H1 (cell line): ENCODE measurements around the gene OSBPL3.
A peak's percentile ranks its signal among the peaks of the same experiment; 100 is the strongest.

Source experiments
- ATF2 ChIP-seq: IDR thresholded peaks from 2 replicates; pipeline ENCODE4 v1.6.1; 2012; ENCODE audit warnings: low read length, inconsistent platforms
- CHD2 ChIP-seq: IDR thresholded peaks from 2 replicates; pipeline ENCODE4 v1.6.1; 2012; ENCODE audit warnings: low read length, improper control_type of control experiment
- CTCF ChIP-seq, 3 experiments: IDR thresholded peaks; 1 replicate in 2 of 3; 2 replicates in 1 of 3; pipeline versions ENCODE4 v1.5.1 to v1.6.1; 2011; ENCODE audit warnings: low read length in 3 of 3, mild to moderate bottlenecking in 3 of 3, inconsistent platforms in 2 of 3, low read depth in 1 of 3, moderate library complexity in 1 of 3; ENCODE audit not compliant: insufficient read depth in 1 of 3; ENCODE audit errors: control extremely low read depth in 1 of 3
- E2F6 ChIP-seq: IDR thresholded peaks from 2 replicates; pipeline ENCODE4 v1.6.1; 2012; ENCODE audit warnings: inconsistent platforms
- FOSL1 ChIP-seq: IDR thresholded peaks from 2 replicates; pipeline ENCODE4 v1.6.1; 2011; ENCODE audit warnings: mild to moderate bottlenecking, low read depth, low read length, moderate library complexity; ENCODE audit not compliant: insufficient read depth
- POLR2A ChIP-seq, 2 experiments: IDR thresholded peaks; 1 replicate in 1 of 2; 2 replicates in 1 of 2; pipeline ENCODE4 v1.6.1; 2011; ENCODE audit warnings: low read depth in 2 of 2, low read length in 2 of 2, mild to moderate bottlenecking in 2 of 2; ENCODE audit errors: control extremely low read depth in 1 of 2
- POLR2AphosphoS5 ChIP-seq: IDR thresholded peaks from 2 replicates; pipeline ENCODE4 v1.6.1; 2011; ENCODE audit warnings: low read depth, low read length
- RBBP5 ChIP-seq: IDR thresholded peaks from 2 replicates; pipeline ENCODE4 v1.7.1; 2012; ENCODE audit warnings: low read depth, mild to moderate bottlenecking, inconsistent platforms, low read length, moderate library complexity, borderline replicate concordance
- RXRA ChIP-seq: IDR thresholded peaks from 2 replicates; pipeline ENCODE4 v1.6.1; 2011; ENCODE audit warnings: low read depth, mild to moderate bottlenecking, low read length, moderate library complexity; ENCODE audit not compliant: insufficient read depth
- SP2 ChIP-seq: IDR thresholded peaks from 2 replicates; pipeline ENCODE4 v1.6.1; 2012; ENCODE audit warnings: mild to moderate bottlenecking, low read length, inconsistent platforms
- SRF ChIP-seq: IDR thresholded peaks from 2 replicates; pipeline ENCODE4 v1.6.1; 2011; ENCODE audit warnings: mild to moderate bottlenecking, low read depth, low read length, moderate library complexity
- TCF12 ChIP-seq: IDR thresholded peaks from 2 replicates; pipeline ENCODE4 v1.6.1; 2011; ENCODE audit warnings: low read depth, mild to moderate bottlenecking, low read length
- YY1 ChIP-seq: IDR thresholded peaks from 2 replicates; pipeline ENCODE4 v1.6.1; 2011; ENCODE audit warnings: low read depth, mild to moderate bottlenecking, low read length

- TF ChIP-seq CTCF (IDR thresholded peaks at IDR 0.05; ENCODE audit: control extremely low read depth in 1 of 3, insufficient read depth in 1 of 3, low read depth in 1 of 3, low read length in 3 of 3) (peak; percentile 70 to 81 (median 78)), YY1 (no peak), POLR2A (IDR thresholded peaks at IDR 0.05; ENCODE audit: control extremely low read depth in 1 of 2, low read depth in 2 of 2, low read length in 2 of 2) (no peak), CHD2 (no peak), SP2 (no peak), E2F6 (no peak), POLR2AphosphoS5 (no peak), RBBP5 (no peak), FOSL1 (no peak), SRF (no peak), ATF2 (no peak), TCF12 (no peak), RXRA (no peak)
Measured at GRCh38 chr7:24812305-24812945, 167.6 kb downstream of the OSBPL3 start.
